Measurements from ENCODE around the gene CELA2B. TPM values are rescaled to one million over a fixed set of nuclear protein-coding genes. Genes with fewer than 3 reads are reported as not detected.

The CELA2B gene
- total RNA-seq, 2 experiments from 2014 or later: not detected

DNA sequence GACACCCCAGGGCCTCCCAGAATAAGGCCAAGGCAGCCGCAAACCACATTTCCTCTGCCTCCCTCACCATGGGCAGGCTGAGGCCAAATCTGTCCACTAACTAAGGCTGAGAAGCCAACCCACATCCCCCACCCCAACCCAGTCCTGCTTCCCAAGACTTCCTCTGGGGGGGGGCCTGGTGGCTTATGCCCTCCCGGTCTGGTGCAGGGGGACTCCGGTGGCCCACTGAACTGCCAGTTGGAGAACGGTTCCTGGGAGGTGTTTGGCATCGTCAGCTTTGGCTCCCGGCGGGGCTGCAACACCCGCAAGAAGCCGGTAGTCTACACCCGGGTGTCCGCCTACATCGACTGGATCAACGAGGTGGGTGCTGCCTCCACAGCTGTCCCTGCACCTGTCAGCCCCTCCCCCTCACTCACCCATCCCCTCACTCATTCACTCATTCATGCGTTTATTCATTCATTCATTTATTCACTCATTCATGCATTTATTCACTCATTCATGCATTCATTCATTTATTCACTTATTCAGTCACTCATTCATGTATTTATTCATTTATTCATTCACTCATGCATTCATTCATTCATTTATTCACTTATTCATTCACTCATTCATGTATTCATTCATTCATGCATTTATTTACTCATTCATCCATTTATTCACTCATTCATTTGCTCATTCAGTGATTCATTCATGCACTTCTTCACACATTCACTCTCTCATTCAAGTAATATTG lies 30.3 kb upstream of the CELA2B start:
- POLR2A ChIA-PET: no interaction called here
- TF ChIP-seq CTCF (conservative IDR thresholded peaks at IDR 0.05; ENCODE audit: low read length) (no peak), EZH2phosphoT487 (IDR thresholded peaks at IDR 0.05; ENCODE audit: borderline replicate concordance, low read depth, low read length) (no peak)
- CTCF ChIA-PET (ENCODE audit: unreplicated experiment): no interaction called here
- Histone ChIP-seq H3K79me2 (ENCODE audit: insufficient read depth, low read depth, low read length) (no peaks in the 10 kb centered on the region), H4K20me1 (ENCODE audit: insufficient read depth, low read length) (no peaks in the 10 kb centered on the region), H3K4me1 (ENCODE audit: insufficient read depth, low read length, poor library complexity, severe bottlenecking) (no peaks in the 10 kb centered on the region), H3K36me3 (ENCODE audit: insufficient read depth, low read length) (no peaks in the 10 kb centered on the region), H3K9me3 (ENCODE audit: low read length) (no peaks in the 10 kb centered on the region), H3K4me3 (ENCODE audit: low read depth, low read length, poor library complexity, severe bottlenecking) (no peak overlapping the region), H3K27ac (ENCODE audit: low read depth, low read length, poor library complexity, severe bottlenecking) (no peak overlapping the region), H3K9me2 (ENCODE audit: insufficient read depth, low read length) (no peaks in the 10 kb centered on the region), H3K4me2 (ENCODE audit: low read length) (no peak overlapping the region), H2AFZ (ENCODE audit: low read length) (no peak overlapping the region)
- no peak for DNase-seq (ENCODE audit: low spot score)
- BruUV-seq (replicated peaks): no TSS peak
- intact Hi-C loops (cut with micrococcal nuclease; ENCODE audit: unreplicated experiment): no loop called here

DNA sequence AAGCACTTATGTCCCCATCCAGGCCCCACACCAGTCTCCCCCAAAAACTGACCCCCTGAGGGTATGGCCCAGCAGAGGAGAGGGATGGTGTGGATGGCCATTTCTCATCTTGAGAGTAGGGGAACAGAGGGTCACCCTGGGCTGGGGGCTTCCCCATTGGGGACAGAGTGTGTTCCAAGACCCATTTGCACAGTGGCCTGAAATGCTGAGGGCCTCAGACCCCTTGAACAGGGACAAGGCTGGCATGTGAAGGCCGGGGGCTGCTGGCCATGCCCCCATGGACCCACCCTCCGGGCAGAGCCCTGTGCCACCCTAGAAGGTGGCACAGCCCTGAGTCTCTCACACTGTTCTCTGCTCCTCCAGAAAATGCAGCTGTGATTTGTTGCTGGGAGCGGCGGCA lies 29.7 kb upstream of the CELA2B start:
- ChIA-PET POLR2A (no interaction called here), CTCF (ENCODE audit: unreplicated experiment) (no interaction called here)
- no peaks in the 10 kb centered on the region for H3K9me3 ChIP-seq (ENCODE audit: low read length)
- intact Hi-C loops (cut with micrococcal nuclease; ENCODE audit: unreplicated experiment): no loop called here
- H3K36me3 ChIP-seq (ENCODE audit: insufficient read depth, low read length): no peaks in the 10 kb centered on the region
- no peak overlapping the region for H3K4me2 ChIP-seq (ENCODE audit: low read length)
- BruUV-seq (replicated peaks): no TSS peak
- H3K27ac ChIP-seq (ENCODE audit: low read depth, low read length, poor library complexity, severe bottlenecking): no peak overlapping the region
- H3K4me1 ChIP-seq (ENCODE audit: insufficient read depth, low read length, poor library complexity, severe bottlenecking): no peaks in the 10 kb centered on the region
- TF ChIP-seq CTCF (conservative IDR thresholded peaks at IDR 0.05; ENCODE audit: low read length) (no peak), EZH2phosphoT487 (IDR thresholded peaks at IDR 0.05; ENCODE audit: borderline replicate concordance, low read depth, low read length) (no peak)
- no peak for DNase-seq (ENCODE audit: low spot score)
- H2AFZ ChIP-seq (ENCODE audit: low read length): no peak overlapping the region
- no peak overlapping the region for H3K4me3 ChIP-seq (ENCODE audit: low read depth, low read length, poor library complexity, severe bottlenecking)
- no peaks in the 10 kb centered on the region for H3K79me2 ChIP-seq (ENCODE audit: insufficient read depth, low read depth, low read length)
- no peaks in the 10 kb centered on the region for H3K9me2 ChIP-seq (ENCODE audit: insufficient read depth, low read length)
- H4K20me1 ChIP-seq (ENCODE audit: insufficient read depth, low read length): no peaks in the 10 kb centered on the region

GRCh38 chr1:15448877-15449462 lies 26.9 kb upstream of the CELA2B start:
- H3K79me2 ChIP-seq (ENCODE audit: insufficient read depth, low read depth, low read length): no peaks in the 10 kb centered on the region
- no peak overlapping the region for H2AFZ ChIP-seq (ENCODE audit: low read length)
- ChIA-PET CTCF (ENCODE audit: unreplicated experiment) (no interaction called here), POLR2A (interaction anchor here (0.7 kb wide), 1 partner anchor 201 kb away, joined by 8 read pairs; no protein-coding TSS in a partner anchor)
- TF ChIP-seq CTCF (conservative IDR thresholded peaks at IDR 0.05; ENCODE audit: low read length) (no peak), EZH2phosphoT487 (IDR thresholded peaks at IDR 0.05; ENCODE audit: borderline replicate concordance, low read depth, low read length) (no peak)
- H3K27ac ChIP-seq (ENCODE audit: low read depth, low read length, poor library complexity, severe bottlenecking): no peak overlapping the region
- no peaks in the 10 kb centered on the region for H3K4me1 ChIP-seq (ENCODE audit: insufficient read depth, low read length, poor library complexity, severe bottlenecking)
- H3K4me2 ChIP-seq (ENCODE audit: low read length): no peak overlapping the region
- H3K9me3 ChIP-seq (ENCODE audit: low read length): no peaks in the 10 kb centered on the region
- no peaks in the 10 kb centered on the region for H3K36me3 ChIP-seq (ENCODE audit: insufficient read depth, low read length)
- no peaks in the 10 kb centered on the region for H4K20me1 ChIP-seq (ENCODE audit: insufficient read depth, low read length)
- H3K9me2 ChIP-seq (ENCODE audit: insufficient read depth, low read length): no peaks in the 10 kb centered on the region
- no peak overlapping the region for H3K4me3 ChIP-seq (ENCODE audit: low read depth, low read length, poor library complexity, severe bottlenecking)
- BruUV-seq (replicated peaks): no TSS peak
- no peak for DNase-seq (ENCODE audit: low spot score)
- intact Hi-C loops (cut with micrococcal nuclease; ENCODE audit: unreplicated experiment): no loop called here

All from OCI-LY7 (cell line).